C4-2B (cell line): ENCODE results near the gene FCN1.

Experiments
- ZFX ChIP-seq: fragments of 450-650 bp; IDR thresholded peaks from 2 replicates; pipeline ENCODE4 v1.6.1; 2017
- TF ChIP-seq, protein P1 (sequence below): fragments of 450-650 bp; conservative IDR thresholded peaks from 2 replicates; pipeline ENCODE4 v1.5.1; 2017; ENCODE audit warnings: mild to moderate bottlenecking

DNA sequence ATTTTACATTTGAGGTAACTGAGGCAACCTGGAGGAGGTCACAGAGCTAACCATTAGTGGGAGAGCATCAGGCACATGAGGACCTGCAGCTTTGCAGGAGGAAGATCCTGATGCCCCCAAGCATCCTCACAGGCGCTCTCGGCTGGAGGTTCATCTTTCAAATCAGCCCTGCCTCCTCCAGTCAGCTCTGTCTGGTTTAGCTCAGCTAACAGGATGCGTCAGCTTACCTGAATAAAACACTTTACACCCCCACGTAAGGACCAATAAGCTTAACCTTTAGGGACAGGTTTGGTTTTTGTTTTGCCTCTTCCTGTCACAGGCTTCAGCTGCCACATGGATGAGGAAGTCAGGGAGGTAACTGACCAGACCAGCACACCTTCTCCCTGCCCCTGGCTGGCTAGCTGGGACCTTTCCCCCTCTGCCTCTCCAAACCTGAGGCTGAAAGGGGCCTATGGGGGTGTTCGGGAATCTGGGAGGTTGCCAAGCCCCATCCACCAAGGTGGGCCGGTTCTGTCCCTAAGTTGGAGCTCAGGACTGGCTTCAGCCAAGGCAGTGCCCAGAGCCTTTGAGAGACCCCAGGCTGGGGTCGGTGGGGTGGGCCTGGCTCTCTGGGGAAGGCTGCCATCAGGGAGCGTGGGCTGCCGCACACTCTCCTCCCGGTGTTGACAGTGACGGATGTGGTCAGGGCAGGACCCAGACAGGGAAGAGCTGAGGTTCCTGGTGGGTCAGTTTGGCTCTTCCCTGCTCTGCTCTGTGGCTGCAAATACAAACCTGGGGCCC, 20.0 kb upstream of the FCN1 start:
- TF ChIP-seq, protein P1, sequence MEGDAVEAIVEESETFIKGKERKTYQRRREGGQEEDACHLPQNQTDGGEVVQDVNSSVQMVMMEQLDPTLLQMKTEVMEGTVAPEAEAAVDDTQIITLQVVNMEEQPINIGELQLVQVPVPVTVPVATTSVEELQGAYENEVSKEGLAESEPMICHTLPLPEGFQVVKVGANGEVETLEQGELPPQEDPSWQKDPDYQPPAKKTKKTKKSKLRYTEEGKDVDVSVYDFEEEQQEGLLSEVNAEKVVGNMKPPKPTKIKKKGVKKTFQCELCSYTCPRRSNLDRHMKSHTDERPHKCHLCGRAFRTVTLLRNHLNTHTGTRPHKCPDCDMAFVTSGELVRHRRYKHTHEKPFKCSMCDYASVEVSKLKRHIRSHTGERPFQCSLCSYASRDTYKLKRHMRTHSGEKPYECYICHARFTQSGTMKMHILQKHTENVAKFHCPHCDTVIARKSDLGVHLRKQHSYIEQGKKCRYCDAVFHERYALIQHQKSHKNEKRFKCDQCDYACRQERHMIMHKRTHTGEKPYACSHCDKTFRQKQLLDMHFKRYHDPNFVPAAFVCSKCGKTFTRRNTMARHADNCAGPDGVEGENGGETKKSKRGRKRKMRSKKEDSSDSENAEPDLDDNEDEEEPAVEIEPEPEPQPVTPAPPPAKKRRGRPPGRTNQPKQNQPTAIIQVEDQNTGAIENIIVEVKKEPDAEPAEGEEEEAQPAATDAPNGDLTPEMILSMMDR, result no peak
- no peak for TF ChIP-seq ZFX
